GM19328 (cell line): ENCODE data around the gene HEXIM2.

ENCODE experiments used
- ATAC-seq: cut with Tn5 transposase; IDR thresholded peaks from one replicate; pipeline ENCODE4 v1.9.1; 2021; ENCODE audit warnings: mild to moderate bottlenecking, moderate library complexity; ENCODE audit not compliant: unreplicated experiment

The HEXIM2 gene

GRCh38 chr17:45143767-45144198 lies 17.9 kb upstream of the HEXIM2 start:
- no peak for ATAC-seq

GRCh38 chr17:45144199-45145034 lies 17.3 kb upstream of the HEXIM2 start:
- ATAC-seq: no peak

GRCh38 chr17:45145035-45145389 lies 16.7 kb upstream of the HEXIM2 start:
- no peak for ATAC-seq

- ATAC-seq: no peak
Observed at GRCh38 chr17:45146166-45146565, 15.5 kb upstream of the HEXIM2 start.

GRCh38 chr17:45146592-45146889 lies 15.1 kb upstream of the HEXIM2 start:
- no peak for ATAC-seq

GRCh38 chr17:45146890-45147580 lies 14.6 kb upstream of the HEXIM2 start:
- no peak for ATAC-seq

GRCh38 chr17:45147581-45148182 lies 14.0 kb upstream of the HEXIM2 start:
- no peak for ATAC-seq

GRCh38 chr17:45148183-45149036 lies 13.3 kb upstream of the HEXIM2 start, which contains the start of gene HEXIM1:
Gene HEXIM1, plus strand, starts transcription at chr17:45148475. Its CDS starts 716 bp downstream, at chr17:45149191.
- peak; percentile 70 for ATAC-seq

- ATAC-seq: no peak
Observed at GRCh38 chr17:45149037-45149668, 12.5 kb upstream of the HEXIM2 start.

- ATAC-seq: no peak
Observed at GRCh38 chr17:45149669-45150664, 11.7 kb upstream of the HEXIM2 start.

GRCh38 chr17:45150911-45151809 lies 10.5 kb upstream of the HEXIM2 start:
- no peak for ATAC-seq

GRCh38 chr17:45155029-45155428 lies 6.6 kb upstream of the HEXIM2 start:
- ATAC-seq: no peak

- no peak for ATAC-seq
Observed at GRCh38 chr17:45155483-45155882, 6.2 kb upstream of the HEXIM2 start.

GRCh38 chr17:45156242-45156641 lies 5.4 kb upstream of the HEXIM2 start:
- no peak for ATAC-seq

GRCh38 chr17:45160447-45161287 lies 1.0 kb upstream of the HEXIM2 start:
- ATAC-seq: peak; percentile 22

- no peak for ATAC-seq
Observed at GRCh38 chr17:45162025-45162687, 481 bp downstream of the HEXIM2 start.

- ATAC-seq: no peak
Observed at GRCh38 chr17:45164734-45165269, 3.1 kb downstream of the HEXIM2 start.
